PC-9 (cell line): ENCODE data around the gene KCNJ5. TPM values are rescaled to one million over a fixed set of nuclear protein-coding genes. Genes with fewer than 3 reads are reported as not detected.

Experiments used
- BruUV-seq: library from RNA; stranded (reverse); fragments of 400-500 nt; replicated peaks from 2 replicates; lab custom pipeline; 2021; lab: Mats Ljungman, UMichigan
- CTCF ChIA-PET: fragments of 300-600 bp; sonication (Branson Sonifier 250); formaldehyde crosslinking; loops from one replicate; lab custom pipeline; 2022; ENCODE audit warnings: antibody characterized with exemption; lab: Charles Lee
- POLR2A ChIA-PET: fragments of 300-600 bp; sonication (Branson Sonifier 250); formaldehyde crosslinking; loops from one replicate; lab custom pipeline; 2022; ENCODE audit warnings: antibody characterized with exemption; ENCODE audit not compliant: unreplicated experiment; lab: Charles Lee
- DNase-seq, 2 experiments: peaks; one replicate each; pipeline versions ENCODE4 v3.0.0 to v3.0.0-alpha.2; 2015 to 2022; ENCODE audit warnings: mixed read lengths in 1 of 2
- H2AFZ ChIP-seq: fragments of 200-600 bp; sonication (generic); 2 replicates; pipeline ENCODE4 v1.8.1; 2017; ENCODE audit warnings: antibody characterized with exemption
- H3F3A ChIP-seq: fragments of 200-600 bp; sonication (generic); 2 replicates; pipeline ENCODE4 v1.8.1; 2017; ENCODE audit warnings: antibody characterized with exemption, mild to moderate bottlenecking, low read depth; ENCODE audit not compliant: insufficient read depth
- H3K27ac ChIP-seq: fragments of 200-600 bp; sonication (generic); 2 replicates; pipeline ENCODE4 v1.6.1; 2016; ENCODE audit warnings: mixed run types
- H3K27me3 ChIP-seq: fragments of 200-600 bp; sonication (generic); 2 replicates; pipeline ENCODE4 v1.6.1; 2016; ENCODE audit warnings: low read depth, mixed run types; ENCODE audit not compliant: insufficient read depth
- H3K36me3 ChIP-seq: fragments of 200-600 bp; sonication (generic); 2 replicates; pipeline ENCODE4 v1.6.1; 2016; ENCODE audit warnings: low read depth, mixed run types
- H3K4me1 ChIP-seq: fragments of 200-600 bp; sonication (generic); replicated peaks from 2 replicates; pipeline ENCODE4 v1.6.1; 2016; ENCODE audit warnings: mixed run types; ENCODE audit not compliant: insufficient read depth
- H3K4me2 ChIP-seq: fragments of 200-600 bp; sonication (generic); 2 replicates; pipeline ENCODE4 v1.6.1; 2017; ENCODE audit warnings: mixed run types
- H3K4me3 ChIP-seq: fragments of 200-600 bp; sonication (generic); 2 replicates; pipeline ENCODE4 v1.6.1; 2016; ENCODE audit warnings: mixed run types
- H3K79me2 ChIP-seq: fragments of 200-600 bp; sonication (generic); 2 replicates; pipeline ENCODE4 v1.6.1; 2017; ENCODE audit warnings: low read depth, mixed run types
- H3K9me2 ChIP-seq: fragments of 200-600 bp; sonication (generic); 2 replicates; pipeline ENCODE4 v1.8.1; 2017; ENCODE audit warnings: mild to moderate bottlenecking; ENCODE audit not compliant: insufficient read depth
- H3K9me3 ChIP-seq: fragments of 200-600 bp; sonication (generic); 2 replicates; pipeline ENCODE4 v1.8.1; 2016; ENCODE audit warnings: low read depth; ENCODE audit not compliant: insufficient read depth
- H4K20me1 ChIP-seq: fragments of 200-600 bp; sonication (generic); 2 replicates; pipeline ENCODE4 v1.8.1; 2017; ENCODE audit not compliant: insufficient read depth
- CTCF ChIP-seq: fragments of 200-600 bp; sonication (generic); conservative IDR thresholded peaks from 2 replicates; pipeline ENCODE4 v1.6.1; 2017; ENCODE audit warnings: mixed run types, antibody characterized with exemption, mild to moderate bottlenecking, moderate library complexity
- EZH2 ChIP-seq: fragments of 200-600 bp; sonication (generic); IDR thresholded peaks from 2 replicates; pipeline ENCODE4 v1.8.0; 2017; ENCODE audit warnings: antibody characterized with exemption, low read depth
- intact Hi-C: fragments of 100-400 bp; cut with micrococcal nuclease; formaldehyde crosslinking; loops from one replicate; pipeline ENCODE4 v1.10.0; 2022; ENCODE audit not compliant: unreplicated experiment
- total RNA-seq: library from RNA; stranded (reverse); gene quantifications from 2 replicates; pipeline ENCODE4 v1.2.3, GENCODE V29; 2021

KCNJ5 gene
- total RNA-seq, 1 experiment from 2014 or later: 0.11 TPM

- no peaks in the 10 kb centered on the region for H3K79me2 ChIP-seq
- ChIA-PET CTCF (no interaction called here), POLR2A (interaction anchor here (0.6 kb wide), 2 partner anchors 52 to 54 kb away, joined by 3 read pairs; no protein-coding TSS in a partner anchor)
- no peaks in the 10 kb centered on the region for H3K4me1 ChIP-seq
- H3K9me2 ChIP-seq: no peaks in the 10 kb centered on the region
- no peak for DNase-seq
- no peaks in the 10 kb centered on the region for H4K20me1 ChIP-seq
- TF ChIP-seq EZH2 (no peak), CTCF (no peak)
- H3K4me3 ChIP-seq: no peak overlapping the region
- H3K27ac ChIP-seq: no peak overlapping the region
- no peak overlapping the region for H2AFZ ChIP-seq
- H3F3A ChIP-seq: no peaks in the 10 kb centered on the region
- peaks cover 34% of the 10 kb centered on the region for H3K27me3 ChIP-seq
- no peaks in the 10 kb centered on the region for H3K36me3 ChIP-seq
- intact Hi-C loops: no loop called here
- no peaks in the 10 kb centered on the region for H3K9me3 ChIP-seq
- no TSS peak for BruUV-seq
- no peak overlapping the region for H3K4me2 ChIP-seq
These were observed 49.4 kb downstream of the KCNJ5 start for GRCh38 chr11:128940603-128941002.

- no peak overlapping the region for H3K27ac ChIP-seq
- H4K20me1 ChIP-seq: no peaks in the 10 kb centered on the region
- no peak overlapping the region for H3K4me3 ChIP-seq
- no peaks in the 10 kb centered on the region for H3K4me1 ChIP-seq
- CTCF ChIA-PET: no interaction called here
- H3K36me3 ChIP-seq: no peaks in the 10 kb centered on the region
- H3F3A ChIP-seq: no peaks in the 10 kb centered on the region
- intact Hi-C loops: no loop called here
- POLR2A ChIA-PET: interaction anchor here (0.6 kb wide), 2 partner anchors 52 to 55 kb away, joined by 3 read pairs; no protein-coding TSS in a partner anchor
- no peak overlapping the region for H3K4me2 ChIP-seq
- DNase-seq: no peak
- H3K9me3 ChIP-seq: no peaks in the 10 kb centered on the region
- no peak for TF ChIP-seq CTCF
- TF ChIP-seq EZH2: no peak
- no peaks in the 10 kb centered on the region for H3K9me2 ChIP-seq
- H3K27me3 ChIP-seq: peaks cover 34% of the 10 kb centered on the region
- no TSS peak for BruUV-seq
- no peak overlapping the region for H2AFZ ChIP-seq
- H3K79me2 ChIP-seq: no peaks in the 10 kb centered on the region
These were observed 50.0 kb downstream of the KCNJ5 start for GRCh38 chr11:128941110-128941509.

- DNase-seq: no peak
These were observed 50.6 kb downstream of the KCNJ5 start for GRCh38 chr11:128941573-128942271.

More at GRCh38 chr11:128941573-128942271, 50.6 kb downstream of the KCNJ5 start:
- POLR2A ChIA-PET: no interaction called here
- Histone ChIP-seq H3K9me2 (no peaks in the 10 kb centered on the region), H3K4me2 (no peak overlapping the region), H3K27ac (no peak overlapping the region), H3K9me3 (no peaks in the 10 kb centered on the region), H2AFZ (no peak overlapping the region), H3K36me3 (no peaks in the 10 kb centered on the region), H4K20me1 (no peaks in the 10 kb centered on the region), H3K27me3 (peaks cover 34% of the 10 kb centered on the region), H3K4me1 (no peaks in the 10 kb centered on the region), H3K79me2 (no peaks in the 10 kb centered on the region), H3F3A (no peaks in the 10 kb centered on the region), H3K4me3 (no peak overlapping the region)
- CTCF ChIA-PET: no interaction called here
- intact Hi-C loops: no loop called here
- no TSS peak for BruUV-seq
- TF ChIP-seq CTCF: no peak
- TF ChIP-seq EZH2: no peak
